T-helper 2 cell treated with Interferon-gamma antibody and Interleukin-4, amounts not matched to agents 100 ng/mL and 5 ng/mL, for 36 hours (primary cell): ENCODE data around the gene C4A. TPM values are rescaled to one million over a fixed set of nuclear protein-coding genes. Genes with fewer than 3 reads are reported as not detected.
"Not testable (repeated sequence)": the region's sequence is repeated elsewhere in the genome, so short reads cannot be mapped to it uniquely, and the experiment has no call there.

Experiments used
- intact Hi-C: fragments of 100-400 bp; cut with micrococcal nuclease; formaldehyde crosslinking; loops from one replicate; pipeline ENCODE4 v1.15.1; 2023
- total RNA-seq: library from RNA; stranded (reverse); gene quantifications from 2 replicates; pipeline ENCODE4 v1.2.3, GENCODE V29; 2022

Gene C4A
- total RNA-seq, 1 donor from 2014 or later = 3.2 TPM

DNA sequence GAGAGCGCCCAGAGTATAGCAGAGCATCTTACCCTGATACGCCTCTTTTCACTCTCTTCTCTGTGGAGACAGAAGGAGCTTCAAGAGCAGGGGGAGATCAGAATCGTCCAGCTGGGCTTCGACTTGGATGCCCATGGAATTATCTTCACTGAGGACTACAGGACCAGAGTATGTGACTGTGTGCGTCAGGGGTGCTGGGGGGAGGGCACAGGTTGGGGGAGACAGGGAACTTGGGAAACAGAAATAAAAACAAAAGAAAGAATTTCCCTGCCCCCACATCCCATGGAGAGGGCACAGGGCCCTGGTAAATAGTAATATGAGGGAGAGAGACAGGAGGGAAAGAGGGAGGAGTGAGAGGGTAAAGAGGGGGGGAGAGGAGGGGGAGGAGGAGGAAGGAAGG is 3.0 kb upstream of the C4A start:
- intact Hi-C loops = loop anchor here (10.0 kb wide), 2 partner anchors 114 to 146 kb away; partner anchors contain the start of genes ATF6B and NEU1

GRCh38 chr6:31979238-31979898 is 2.5 kb upstream of the C4A start:
- intact Hi-C loops = loop anchor here (10.0 kb wide), 2 partner anchors 115 to 145 kb away; partner anchors contain the start of genes ATF6B and NEU1

- intact Hi-C loops = not testable (repeated sequence)
Measured at GRCh38 chr6:31980195-31980876, 1.5 kb upstream of the C4A start.

- intact Hi-C loops = not testable (repeated sequence)
Measured at GRCh38 chr6:31980998-31981397, 859 bp upstream of the C4A start.

DNA sequence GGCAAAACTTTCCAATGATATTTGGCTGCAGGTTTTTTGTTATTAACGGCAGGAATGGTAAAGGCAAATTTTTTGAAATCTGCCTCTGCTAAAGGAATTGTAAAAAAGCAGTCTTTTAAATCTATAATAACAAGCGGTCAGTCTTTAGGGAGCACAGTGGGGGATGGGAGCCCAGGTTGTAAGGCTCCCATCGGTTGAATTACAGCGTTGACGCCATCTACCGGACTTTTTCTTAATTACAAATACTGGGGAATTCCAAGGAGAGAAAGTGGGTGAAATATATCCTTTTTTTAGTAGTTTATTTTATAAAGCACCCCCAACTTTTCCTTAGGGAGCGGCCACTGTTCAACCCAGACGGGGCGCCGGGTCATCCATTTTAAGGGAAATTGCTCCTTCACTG is 7.5 kb downstream of the C4A start:
- intact Hi-C loops = not testable (repeated sequence)

DNA sequence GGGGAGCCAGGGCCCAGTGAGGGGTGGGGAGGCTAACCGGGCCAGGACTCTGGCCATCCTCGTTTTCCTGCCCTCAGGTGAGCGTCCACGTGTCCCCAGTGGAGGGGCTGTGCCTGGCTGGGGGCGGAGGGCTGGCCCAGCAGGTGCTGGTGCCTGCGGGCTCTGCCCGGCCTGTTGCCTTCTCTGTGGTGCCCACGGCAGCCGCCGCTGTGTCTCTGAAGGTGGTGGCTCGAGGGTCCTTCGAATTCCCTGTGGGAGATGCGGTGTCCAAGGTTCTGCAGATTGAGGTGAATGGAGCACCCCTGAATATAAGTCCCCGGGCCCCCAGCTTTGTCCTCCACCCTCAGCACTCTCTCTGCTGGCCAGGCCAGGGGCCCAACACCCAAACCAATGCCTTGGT is 12.6 kb downstream of the C4A start:
- intact Hi-C loops = not testable (repeated sequence)

DNA sequence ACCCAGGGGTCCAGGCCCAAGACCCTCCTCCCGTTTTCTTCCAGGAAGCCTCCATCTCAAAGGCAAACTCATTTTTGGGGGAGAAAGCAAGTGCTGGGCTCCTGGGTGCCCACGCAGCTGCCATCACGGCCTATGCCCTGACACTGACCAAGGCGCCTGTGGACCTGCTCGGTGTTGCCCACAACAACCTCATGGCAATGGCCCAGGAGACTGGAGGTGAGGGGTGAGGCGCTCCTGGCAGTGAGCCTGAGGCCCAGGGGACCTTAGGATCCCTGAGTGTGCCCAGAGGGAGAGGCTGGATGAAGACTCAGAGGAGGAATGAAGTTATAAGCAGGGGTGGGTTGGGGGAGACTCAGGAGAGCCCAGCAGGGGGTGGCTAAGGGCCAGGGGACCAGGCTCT is 14.5 kb downstream of the C4A start:
- intact Hi-C loops = not testable (repeated sequence)

- intact Hi-C loops = not testable (repeated sequence)
Measured at GRCh38 chr6:32002546-32003268, 20.9 kb downstream of the C4A start.

GRCh38 chr6:32003301-32003700 is 21.4 kb downstream of the C4A start:
- intact Hi-C loops = not testable (repeated sequence)

DNA sequence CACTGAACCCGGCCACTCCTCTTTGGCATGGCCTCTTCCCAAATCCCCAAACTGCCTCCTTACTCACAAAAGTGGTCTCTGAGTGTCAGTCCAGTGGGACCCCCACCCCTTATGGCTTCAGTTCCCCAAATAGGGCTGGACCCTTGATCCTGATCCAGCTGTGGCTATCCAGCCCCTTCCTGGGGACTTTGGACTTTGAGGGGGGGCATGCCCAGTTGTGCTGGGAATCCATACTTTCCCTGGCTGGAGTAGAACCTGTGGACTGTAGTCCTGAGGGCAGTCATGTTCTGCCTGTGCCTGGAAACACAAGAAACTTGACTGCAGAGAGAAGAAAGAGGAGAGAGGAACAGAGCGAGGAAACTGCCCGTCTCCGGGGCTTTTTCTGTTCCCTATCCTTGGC is 22.5 kb downstream of the C4A start:
- intact Hi-C loops = not testable (repeated sequence)

DNA sequence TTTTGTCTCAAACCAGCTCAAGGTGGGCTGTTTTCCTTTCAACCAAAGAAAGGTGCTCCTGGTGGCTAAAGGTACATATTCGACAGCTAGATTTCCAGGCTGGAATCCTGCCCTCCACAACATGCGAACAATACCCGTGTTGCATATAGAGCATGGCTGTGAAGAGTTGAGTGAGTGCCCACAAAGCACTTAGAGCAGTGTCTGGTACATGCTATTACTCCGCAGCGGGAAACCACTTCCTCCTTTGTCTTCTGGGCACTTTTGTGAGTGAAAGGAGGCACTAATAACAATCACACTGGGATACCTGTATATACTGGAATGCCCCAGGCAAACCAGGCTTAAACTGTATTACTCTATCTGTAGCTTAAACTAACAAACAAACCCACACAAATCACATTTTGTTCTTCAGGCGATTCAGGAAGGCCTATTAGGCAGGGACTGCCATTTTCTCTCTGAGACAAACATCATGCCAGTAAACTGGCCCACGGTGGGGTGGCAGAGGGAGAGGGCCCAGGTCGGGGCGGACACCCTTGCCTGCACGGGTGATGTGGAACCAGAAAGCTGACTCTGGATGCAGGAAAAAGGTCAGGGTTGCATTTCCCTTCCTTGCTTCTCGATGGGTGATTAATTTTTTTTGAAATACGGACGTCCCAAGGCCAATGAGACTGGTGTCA is 23.1 kb downstream of the C4A start:
- intact Hi-C loops = not testable (repeated sequence)

GRCh38 chr6:32005538-32005880 is 23.7 kb downstream of the C4A start:
- intact Hi-C loops = not testable (repeated sequence)

DNA sequence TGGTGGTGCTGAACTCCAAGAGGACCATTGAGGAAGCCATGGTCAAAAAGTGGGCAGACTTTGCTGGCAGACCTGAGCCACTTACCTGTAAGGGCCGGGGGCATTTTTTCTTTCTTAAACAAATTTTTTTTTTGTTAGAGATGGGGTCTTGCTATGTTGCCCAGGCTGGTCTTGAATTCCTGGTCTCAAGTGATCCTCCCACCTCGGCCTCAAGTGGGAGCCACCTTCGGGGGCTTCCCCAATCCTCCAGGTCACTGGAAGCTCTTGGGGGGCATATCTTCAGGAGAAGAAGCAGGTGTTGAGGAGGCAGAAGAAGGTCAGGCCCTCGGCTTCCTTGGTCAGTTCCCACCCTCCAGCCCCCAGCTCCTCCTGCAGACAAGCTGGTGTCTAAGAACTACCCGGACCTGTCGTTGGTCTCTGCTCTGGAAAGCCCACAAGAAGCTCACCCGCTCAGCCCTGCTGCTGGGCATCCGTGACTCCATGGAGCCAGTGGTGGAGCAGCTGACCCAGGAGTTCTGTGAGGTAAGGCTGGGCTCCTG is 24.2 kb downstream of the C4A start:
- intact Hi-C loops = not testable (repeated sequence)

DNA sequence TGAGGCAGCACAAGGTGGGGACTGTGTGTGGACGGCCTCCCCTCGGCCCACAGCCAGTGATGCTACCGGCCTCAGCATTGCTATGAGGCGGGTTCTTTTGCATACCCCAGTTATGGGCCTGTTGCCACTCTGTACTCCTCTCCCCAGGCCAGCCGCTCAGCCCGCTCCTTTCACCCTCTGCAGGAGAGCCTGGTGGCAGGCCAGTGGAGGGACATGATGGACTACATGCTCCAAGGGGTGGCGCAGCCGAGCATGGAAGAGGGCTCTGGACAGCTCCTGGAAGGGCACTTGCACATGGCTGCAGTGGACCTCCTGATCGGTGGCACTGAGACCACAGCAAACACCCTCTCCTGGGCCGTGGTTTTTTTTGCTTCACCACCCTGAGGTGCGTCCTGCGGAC is 25.2 kb downstream of the C4A start:
- intact Hi-C loops = not testable (repeated sequence)

DNA sequence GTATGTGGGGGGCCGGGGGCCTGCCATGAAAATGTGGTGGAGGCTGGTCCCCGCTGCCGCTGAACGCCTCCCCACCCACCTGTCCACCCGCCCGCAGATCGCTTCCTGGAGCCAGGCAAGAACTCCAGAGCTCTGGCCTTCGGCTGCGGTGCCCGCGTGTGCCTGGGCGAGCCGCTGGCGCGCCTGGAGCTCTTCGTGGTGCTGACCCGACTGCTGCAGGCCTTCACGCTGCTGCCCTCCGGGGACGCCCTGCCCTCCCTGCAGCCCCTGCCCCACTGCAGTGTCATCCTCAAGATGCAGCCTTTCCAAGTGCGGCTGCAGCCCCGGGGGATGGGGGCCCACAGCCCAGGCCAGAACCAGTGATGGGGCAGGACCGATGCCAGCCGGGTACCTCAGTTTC is 26.2 kb downstream of the C4A start:
- intact Hi-C loops = not testable (repeated sequence)

- intact Hi-C loops = not testable (repeated sequence)
Measured at GRCh38 chr6:32008616-32009015, 26.8 kb downstream of the C4A start.

DNA sequence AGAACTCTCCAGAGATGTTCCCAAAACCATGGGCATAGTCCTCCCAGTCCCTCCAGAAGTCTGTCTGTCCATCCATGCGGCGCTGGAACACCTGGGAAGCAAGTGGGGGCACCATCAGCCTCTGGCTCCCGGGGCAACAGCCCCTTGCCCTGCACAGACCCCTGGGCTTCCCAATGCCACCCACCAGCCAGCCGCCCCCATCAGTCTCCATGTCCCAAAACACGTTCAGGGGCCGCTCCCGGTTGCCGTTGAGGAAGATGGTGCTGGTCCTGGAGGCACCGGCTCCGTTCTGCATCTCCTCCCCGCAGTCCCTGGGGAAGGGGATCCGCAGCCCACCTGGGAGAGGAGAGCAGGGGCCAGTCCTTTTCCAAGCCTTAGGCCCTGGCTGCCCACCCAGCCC is 27.7 kb downstream of the C4A start:
- intact Hi-C loops = not testable (repeated sequence)

DNA sequence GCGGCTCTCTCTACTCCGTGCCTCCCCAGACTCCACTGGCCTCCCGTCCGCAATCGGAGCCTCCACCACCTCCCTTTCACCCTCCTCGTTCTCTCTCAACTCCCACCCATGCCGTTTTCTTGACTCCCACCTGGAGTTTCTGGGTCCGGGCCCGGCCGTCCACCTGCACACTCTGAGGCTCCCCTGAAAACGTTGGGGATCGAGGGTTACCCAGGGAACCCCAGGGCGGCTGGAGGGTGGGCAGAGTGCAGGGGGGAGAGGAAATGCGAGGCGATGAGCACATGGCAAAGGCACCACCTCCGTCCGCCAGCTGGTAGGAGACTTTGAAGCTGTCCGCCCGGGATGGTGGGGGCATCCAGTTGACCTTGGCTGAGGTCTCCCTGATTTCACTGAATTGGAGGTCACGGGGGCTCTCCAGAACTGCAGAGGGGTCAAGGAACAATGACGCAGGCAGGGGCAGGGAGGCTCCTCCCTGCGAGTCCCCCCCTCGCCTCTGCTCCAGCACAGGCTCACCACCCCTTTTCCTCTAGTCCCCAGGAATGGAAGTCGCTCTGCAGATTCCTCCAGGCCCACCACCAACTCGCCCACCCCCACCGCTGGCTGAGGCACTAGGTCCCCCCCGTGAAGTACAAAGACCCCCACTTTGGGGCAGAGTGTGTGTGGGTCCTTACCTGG is 29.1 kb downstream of the C4A start:
- intact Hi-C loops = not testable (repeated sequence)

DNA sequence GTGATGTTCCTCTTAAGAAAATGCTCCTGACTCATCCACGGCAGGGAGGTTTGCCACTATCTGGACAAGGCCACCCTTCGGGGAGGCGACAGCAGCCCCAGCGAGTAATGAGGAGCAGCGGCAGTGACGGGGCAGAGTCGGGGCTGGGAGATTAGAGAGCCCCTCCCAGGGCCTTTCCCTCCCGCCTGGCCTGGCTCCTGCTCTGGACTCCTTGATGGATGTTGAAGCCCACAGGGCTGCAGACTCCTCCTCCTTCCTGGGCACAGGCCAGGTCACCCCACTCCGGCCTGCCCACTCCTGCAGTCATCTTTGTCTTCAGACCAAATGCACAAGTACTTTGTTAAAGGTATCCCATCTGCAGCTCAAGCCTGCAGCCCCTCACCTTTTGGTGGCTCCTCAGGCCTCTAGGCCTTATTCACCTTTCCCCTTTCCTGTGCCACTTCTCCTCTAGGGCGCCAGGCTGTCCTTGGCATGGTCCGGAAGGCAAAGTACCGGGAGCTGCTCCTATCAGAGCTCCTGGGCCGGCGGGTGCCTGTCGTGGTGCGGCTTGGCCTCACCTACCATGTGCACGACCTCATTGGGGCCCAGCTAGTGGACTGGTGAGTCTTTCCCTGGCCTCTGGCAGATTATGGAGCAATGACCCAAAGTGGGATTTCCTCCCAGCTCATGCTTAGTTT is 31.2 kb downstream of the C4A start:
- intact Hi-C loops = not testable (repeated sequence)

- intact Hi-C loops = not testable (repeated sequence)
Measured at GRCh38 chr6:32013738-32014137, 31.9 kb downstream of the C4A start.
